GM23338 (cell line): ENCODE data around the gene EPS8L1. TPM values are rescaled to one million over a fixed set of nuclear protein-coding genes. Genes with fewer than 3 reads are reported as not detected.
"Not testable (repeated sequence)": the region's sequence is repeated elsewhere in the genome, so short reads cannot be mapped to it uniquely, and the experiment has no call there.

ENCODE experiments used
- ATAC-seq: fragments of 200-7000 bp; cut with Tn5 transposase; 3 replicates; pipeline ENCODE4 v1.9.1; 2020
- DNase-seq: peaks from one replicate; pipeline ENCODE4 v3.0.0-alpha.2; 2015; ENCODE audit warnings: low spot score
- H2AFZ ChIP-seq: fragments of 200-600 bp; sonication (generic); 2 replicates; pipeline ENCODE4 v1.8.0; 2016; ENCODE audit warnings: antibody characterized with exemption, mild to moderate bottlenecking, moderate library complexity
- H3F3A ChIP-seq: fragments of 200-600 bp; sonication (generic); replicated peaks from 2 replicates; pipeline ENCODE4 v1.8.0; 2017; ENCODE audit warnings: antibody characterized with exemption, mixed run types, low read depth
- H3K27ac ChIP-seq: fragments of 200-600 bp; sonication (generic); 2 replicates; pipeline ENCODE4 v1.6.1; 2016; ENCODE audit warnings: low read depth
- H3K27me3 ChIP-seq: fragments of 200-600 bp; sonication (generic); 2 replicates; pipeline ENCODE4 v1.8.0; 2016; ENCODE audit warnings: mild to moderate bottlenecking, mixed run types, moderate library complexity; ENCODE audit not compliant: insufficient read depth
- H3K36me3 ChIP-seq: fragments of 200-600 bp; sonication (generic); 2 replicates; pipeline ENCODE4 v1.8.0; 2016; ENCODE audit warnings: mild to moderate bottlenecking; ENCODE audit not compliant: insufficient read depth
- H3K4me1 ChIP-seq: fragments of 200-600 bp; sonication (generic); 2 replicates; pipeline ENCODE4 v1.8.0; 2016; ENCODE audit warnings: mild to moderate bottlenecking, moderate library complexity; ENCODE audit not compliant: insufficient read depth
- H3K4me2 ChIP-seq: fragments of 200-600 bp; sonication (generic); 2 replicates; pipeline ENCODE4 v1.7.1; 2017; ENCODE audit warnings: mixed run types
- H3K4me3 ChIP-seq: fragments of 200-600 bp; sonication (generic); 2 replicates; pipeline ENCODE4 v1.6.1; 2016; ENCODE audit warnings: mixed run types
- H3K79me2 ChIP-seq: fragments of 200-600 bp; sonication (generic); replicated peaks from 2 replicates; pipeline ENCODE4 v1.8.0; 2017; ENCODE audit warnings: mild to moderate bottlenecking; ENCODE audit not compliant: insufficient read depth
- H3K9me2 ChIP-seq: fragments of 200-600 bp; sonication (generic); 2 replicates; pipeline ENCODE4 v1.8.0; 2017; ENCODE audit not compliant: insufficient read depth
- H4K20me1 ChIP-seq: fragments of 200-600 bp; sonication (generic); replicated peaks from 2 replicates; pipeline ENCODE4 v1.8.0; 2017; ENCODE audit warnings: mild to moderate bottlenecking; ENCODE audit not compliant: insufficient read depth
- H3K27ac Mint-ChIP-seq: 2 replicates; pipeline ENCODE4 v1.8.0; 2020; ENCODE audit warnings: inconsistent platforms, mild to moderate bottlenecking, moderate library complexity, mixed read lengths
- H3K27me3 Mint-ChIP-seq: 3 replicates; pipeline ENCODE4 v1.8.0; 2022; ENCODE audit warnings: low read depth, mild to moderate bottlenecking, moderate library complexity, mixed read lengths, inconsistent platforms; ENCODE audit not compliant: insufficient read depth, poor library complexity
- H3K36me3 Mint-ChIP-seq: 3 replicates; pipeline ENCODE4 v1.8.0; 2021; ENCODE audit warnings: low read depth, mild to moderate bottlenecking, inconsistent platforms, moderate library complexity, mixed read lengths
- H3K4me1 Mint-ChIP-seq: 3 replicates; pipeline ENCODE4 v1.8.0; 2020; ENCODE audit warnings: mild to moderate bottlenecking, inconsistent platforms, mixed read lengths
- H3K4me3 Mint-ChIP-seq: 3 replicates; pipeline ENCODE4 v1.8.0; 2021; ENCODE audit warnings: moderate library complexity, mild to moderate bottlenecking, inconsistent platforms, mixed read lengths
- H3K9me3 Mint-ChIP-seq: 3 replicates; pipeline ENCODE4 v1.8.0; 2020; ENCODE audit warnings: moderate library complexity, mild to moderate bottlenecking, inconsistent platforms, mixed read lengths
- CREB1 ChIP-seq: fragments of 250-450 bp; sonication (Bioruptor Pico); IDR thresholded peaks from 2 replicates; pipeline ENCODE4 v1.5.0; 2020; ENCODE audit warnings: low read depth, mild to moderate bottlenecking, moderate library complexity
- ETS1 ChIP-seq: IDR thresholded peaks from 2 replicates; pipeline ENCODE4 v1.6.1; 2016; ENCODE audit warnings: antibody characterized with exemption
- EZH2 ChIP-seq: fragments of 200-600 bp; sonication (generic); IDR thresholded peaks from one replicate; pipeline ENCODE4 v1.8.0; 2017; ENCODE audit warnings: antibody characterized with exemption, mild to moderate bottlenecking, low read depth; ENCODE audit not compliant: unreplicated experiment
- JUNB ChIP-seq: IDR thresholded peaks from one replicate; pipeline ENCODE4 v1.6.1; 2016; ENCODE audit warnings: antibody characterized with exemption; ENCODE audit not compliant: unreplicated experiment
- NANOG ChIP-seq: IDR thresholded peaks from 2 replicates; pipeline ENCODE4 v1.6.1; 2016; ENCODE audit warnings: antibody characterized with exemption, borderline replicate concordance
- ZNF114 ChIP-seq: fragments of 250-450 bp; sonication (Bioruptor Pico); IDR thresholded peaks from 2 replicates; pipeline ENCODE4 v1.5.0; 2020; ENCODE audit warnings: mild to moderate bottlenecking, moderate library complexity
- polyA plus RNA-seq: library from polyadenylated mRNA; unstranded; fragments of >200 nt; fragmentation: Nextera tagmentation; extraction: Ambion mirVana; gene quantifications from 2 replicates; pipeline ENCODE4 v1.2.1, GENCODE V29; 2016
- total RNA-seq: library from RNA; depleted of rRNA; stranded (reverse); fragments of >200 nt; shearing (Covaris generic); gene quantifications from 2 replicates; pipeline ENCODE4 v1.2.3, GENCODE V29; 2014
- TF ChIP-seq, protein P1 (sequence below), 2 experiments: fragments of 200-600 bp in 1 of 2; sonication (generic) in 1 of 2; conservative IDR thresholded peaks; 2 replicates each; pipeline versions ENCODE4 v1.5.1 to v1.6.1; 2016 to 2017; ENCODE audit warnings: antibody characterized with exemption in 2 of 2, low read depth in 2 of 2, mild to moderate bottlenecking in 2 of 2, moderate library complexity in 1 of 2
- TF ChIP-seq, protein P2 (sequence below): IDR thresholded peaks from one replicate; pipeline ENCODE4 v1.6.1; 2018; ENCODE audit warnings: antibody characterized with exemption; ENCODE audit not compliant: unreplicated experiment

Gene EPS8L1
- total and polyA plus RNA-seq, 2 experiments from 2014 or later = 47.5 to 51.2 TPM

- H3K36me3 Mint-ChIP-seq, H3K9me2 ChIP-seq, H3K4me1 Mint-ChIP-seq, H3K4me2 ChIP-seq, H3K36me3 ChIP-seq, H3K27ac ChIP-seq, ATAC-seq, DNase-seq, H3K4me3 ChIP-seq, H3K4me1 ChIP-seq, H3K27ac Mint-ChIP-seq, H3K27me3 ChIP-seq, H2AFZ ChIP-seq, H3K27me3 Mint-ChIP-seq, H3K4me3 Mint-ChIP-seq: not testable (repeated sequence)
- H3K9me3 Mint-ChIP-seq = peaks cover 32% of the 10 kb centered on the region
- H3K79me2 ChIP-seq = peaks cover 82% of the 10 kb centered on the region
- peaks cover 15% of the 10 kb centered on the region for H4K20me1 ChIP-seq
- H3F3A ChIP-seq = peaks cover 25% of the 10 kb centered on the region; the same call in 1 of the 2 replicates
These were observed 48.6 kb upstream of the EPS8L1 start for GRCh38 chr19:55027140-55027471.

GRCh38 chr19:55027472-55028337, 48.0 kb upstream of the EPS8L1 start:
- ATAC-seq (peak; percentile 35; the same call in 2 of the 3 replicates), DNase-seq (no peak)
- Histone ChIP-seq H3F3A (peaks cover 23% of the 10 kb centered on the region; the same call in 1 of the 2 replicates), H3K4me2 (no peak overlapping the region), H4K20me1 (peaks cover 15% of the 10 kb centered on the region), H3K79me2 (peaks cover 80% of the 10 kb centered on the region), H2AFZ (no peak overlapping the region), H3K9me2 (peaks cover 7% of the 10 kb centered on the region), H3K4me1 (no peaks in the 10 kb centered on the region), H3K4me3 (no peak overlapping the region), H3K36me3 (no peaks in the 10 kb centered on the region), H3K27me3 (no peaks in the 10 kb centered on the region), H3K27ac (peak overlapping the region; percentile 55; the same call in 1 of the 2 replicates)
- no peak overlapping the region for H3K4me3 Mint-ChIP-seq
- no peaks in the 10 kb centered on the region for H3K4me1 Mint-ChIP-seq
- peaks cover 6% of the 10 kb centered on the region; the same call in 2 of the 3 replicates for H3K36me3 Mint-ChIP-seq
- peaks cover 27% of the 10 kb centered on the region for H3K9me3 Mint-ChIP-seq
- no peak overlapping the region for H3K27ac Mint-ChIP-seq
- peaks cover 6% of the 10 kb centered on the region for H3K27me3 Mint-ChIP-seq
- TF ChIP-seq, protein P1, sequence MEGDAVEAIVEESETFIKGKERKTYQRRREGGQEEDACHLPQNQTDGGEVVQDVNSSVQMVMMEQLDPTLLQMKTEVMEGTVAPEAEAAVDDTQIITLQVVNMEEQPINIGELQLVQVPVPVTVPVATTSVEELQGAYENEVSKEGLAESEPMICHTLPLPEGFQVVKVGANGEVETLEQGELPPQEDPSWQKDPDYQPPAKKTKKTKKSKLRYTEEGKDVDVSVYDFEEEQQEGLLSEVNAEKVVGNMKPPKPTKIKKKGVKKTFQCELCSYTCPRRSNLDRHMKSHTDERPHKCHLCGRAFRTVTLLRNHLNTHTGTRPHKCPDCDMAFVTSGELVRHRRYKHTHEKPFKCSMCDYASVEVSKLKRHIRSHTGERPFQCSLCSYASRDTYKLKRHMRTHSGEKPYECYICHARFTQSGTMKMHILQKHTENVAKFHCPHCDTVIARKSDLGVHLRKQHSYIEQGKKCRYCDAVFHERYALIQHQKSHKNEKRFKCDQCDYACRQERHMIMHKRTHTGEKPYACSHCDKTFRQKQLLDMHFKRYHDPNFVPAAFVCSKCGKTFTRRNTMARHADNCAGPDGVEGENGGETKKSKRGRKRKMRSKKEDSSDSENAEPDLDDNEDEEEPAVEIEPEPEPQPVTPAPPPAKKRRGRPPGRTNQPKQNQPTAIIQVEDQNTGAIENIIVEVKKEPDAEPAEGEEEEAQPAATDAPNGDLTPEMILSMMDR (conservative IDR thresholded peaks at IDR 0.05; ENCODE audit: low read depth in 2 of 2) = no peak
- TF ChIP-seq, protein P2, sequence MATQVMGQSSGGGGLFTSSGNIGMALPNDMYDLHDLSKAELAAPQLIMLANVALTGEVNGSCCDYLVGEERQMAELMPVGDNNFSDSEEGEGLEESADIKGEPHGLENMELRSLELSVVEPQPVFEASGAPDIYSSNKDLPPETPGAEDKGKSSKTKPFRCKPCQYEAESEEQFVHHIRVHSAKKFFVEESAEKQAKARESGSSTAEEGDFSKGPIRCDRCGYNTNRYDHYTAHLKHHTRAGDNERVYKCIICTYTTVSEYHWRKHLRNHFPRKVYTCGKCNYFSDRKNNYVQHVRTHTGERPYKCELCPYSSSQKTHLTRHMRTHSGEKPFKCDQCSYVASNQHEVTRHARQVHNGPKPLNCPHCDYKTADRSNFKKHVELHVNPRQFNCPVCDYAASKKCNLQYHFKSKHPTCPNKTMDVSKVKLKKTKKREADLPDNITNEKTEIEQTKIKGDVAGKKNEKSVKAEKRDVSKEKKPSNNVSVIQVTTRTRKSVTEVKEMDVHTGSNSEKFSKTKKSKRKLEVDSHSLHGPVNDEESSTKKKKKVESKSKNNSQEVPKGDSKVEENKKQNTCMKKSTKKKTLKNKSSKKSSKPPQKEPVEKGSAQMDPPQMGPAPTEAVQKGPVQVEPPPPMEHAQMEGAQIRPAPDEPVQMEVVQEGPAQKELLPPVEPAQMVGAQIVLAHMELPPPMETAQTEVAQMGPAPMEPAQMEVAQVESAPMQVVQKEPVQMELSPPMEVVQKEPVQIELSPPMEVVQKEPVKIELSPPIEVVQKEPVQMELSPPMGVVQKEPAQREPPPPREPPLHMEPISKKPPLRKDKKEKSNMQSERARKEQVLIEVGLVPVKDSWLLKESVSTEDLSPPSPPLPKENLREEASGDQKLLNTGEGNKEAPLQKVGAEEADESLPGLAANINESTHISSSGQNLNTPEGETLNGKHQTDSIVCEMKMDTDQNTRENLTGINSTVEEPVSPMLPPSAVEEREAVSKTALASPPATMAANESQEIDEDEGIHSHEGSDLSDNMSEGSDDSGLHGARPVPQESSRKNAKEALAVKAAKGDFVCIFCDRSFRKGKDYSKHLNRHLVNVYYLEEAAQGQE = no peak
- TF ChIP-seq JUNB (no peak), NANOG (no peak), ETS1 (no peak), CREB1 (CRISPR knock-in tag) (no peak), ZNF114 (CRISPR knock-in tag) (no peak), EZH2 (no peak)
